HG03457 (cell line): Measurements from ENCODE around the gene INTS15.
"Not testable (repeated sequence)": the region's sequence is repeated elsewhere in the genome, so short reads cannot be mapped to it uniquely, and the experiment has no call there.

Experiments used
- ATAC-seq: cut with Tn5 transposase; IDR thresholded peaks from one replicate; pipeline ENCODE4 v1.9.1; 2021; ENCODE audit warnings: moderate number of reproducible peaks; ENCODE audit not compliant: unreplicated experiment

INTS15 gene

GRCh38 chr7:6616854-6617643 is 27.2 kb downstream of the INTS15 start:
- ATAC-seq: no peak

GRCh38 chr7:6618621-6619020 is 28.8 kb downstream of the INTS15 start:
- ATAC-seq: no peak

GRCh38 chr7:6619961-6620360 is 30.1 kb downstream of the INTS15 start:
- no peak for ATAC-seq

GRCh38 chr7:6621195-6622133 is 31.6 kb downstream of the INTS15 start:
- ATAC-seq: no peak

- no peak for ATAC-seq
These were observed 32.4 kb downstream of the INTS15 start for GRCh38 chr7:6622134-6622710.

- no peak for ATAC-seq
These were observed 33.9 kb downstream of the INTS15 start for GRCh38 chr7:6623589-6624245.

GRCh38 chr7:6624246-6624611 is 34.4 kb downstream of the INTS15 start:
- no peak for ATAC-seq

- ATAC-seq: no peak
These were observed 38.2 kb downstream of the INTS15 start for GRCh38 chr7:6628045-6628444.

GRCh38 chr7:6630007-6630849 is 40.4 kb downstream of the INTS15 start:
- no peak for ATAC-seq

- ATAC-seq: no peak
These were observed 41.8 kb downstream of the INTS15 start for GRCh38 chr7:6631605-6632004.

GRCh38 chr7:6634021-6634420 is 44.2 kb downstream of the INTS15 start:
- no peak for ATAC-seq

- ATAC-seq: not testable (repeated sequence)
These were observed 45.1 kb downstream of the INTS15 start for GRCh38 chr7:6634971-6635370.

- ATAC-seq: peak; percentile 56
These were observed 47.1 kb downstream of the INTS15 start, which contains the start of gene ZNF316 for GRCh38 chr7:6636741-6637543. Gene ZNF316, plus strand, starts transcription at chr7:6637318. Its CDS starts 5,092 bp downstream, at chr7:6642410.

GRCh38 chr7:6637544-6638229 is 47.9 kb downstream of the INTS15 start:
- peak; percentile 52 for ATAC-seq

- no peak for ATAC-seq
These were observed 49.2 kb downstream of the INTS15 start for GRCh38 chr7:6639032-6639431.

GRCh38 chr7:6639627-6640026 is 49.8 kb downstream of the INTS15 start:
- ATAC-seq: no peak

- ATAC-seq: no peak
These were observed 50.5 kb downstream of the INTS15 start for GRCh38 chr7:6640246-6640721.

- no peak for ATAC-seq
These were observed 51.6 kb downstream of the INTS15 start for GRCh38 chr7:6641305-6642035.
